Fibroblast of villous mesenchyme (primary cell): Measurements from ENCODE around the gene FAM149A. TPM values are rescaled to one million over a fixed set of nuclear protein-coding genes. Genes with fewer than 3 reads are reported as not detected.

ENCODE experiments used
- DNase-seq: peaks from one replicate; pipeline ENCODE4 v3.0.0-alpha.2; 2010; ENCODE audit warnings: low read depth
- H3K4me3 ChIP-seq: 2 replicates; pipeline ENCODE4 v1.5.1; 2011; ENCODE audit warnings: low read depth, mild to moderate bottlenecking, low read length
- total RNA-seq: library from RNA; depleted of rRNA; stranded (reverse); fragments of >200 nt; gene quantifications from 2 replicates; pipeline ENCODE4 v1.2.3, GENCODE V29; 2012
- TF ChIP-seq, protein P1 (sequence below): IDR thresholded peaks from 2 replicates; pipeline ENCODE4 v1.5.1; 2012; ENCODE audit warnings: low read depth, mild to moderate bottlenecking, low read length; ENCODE audit not compliant: insufficient read depth

The FAM149A gene
- total RNA-seq, 1 donor = 0.43 TPM

DNA sequence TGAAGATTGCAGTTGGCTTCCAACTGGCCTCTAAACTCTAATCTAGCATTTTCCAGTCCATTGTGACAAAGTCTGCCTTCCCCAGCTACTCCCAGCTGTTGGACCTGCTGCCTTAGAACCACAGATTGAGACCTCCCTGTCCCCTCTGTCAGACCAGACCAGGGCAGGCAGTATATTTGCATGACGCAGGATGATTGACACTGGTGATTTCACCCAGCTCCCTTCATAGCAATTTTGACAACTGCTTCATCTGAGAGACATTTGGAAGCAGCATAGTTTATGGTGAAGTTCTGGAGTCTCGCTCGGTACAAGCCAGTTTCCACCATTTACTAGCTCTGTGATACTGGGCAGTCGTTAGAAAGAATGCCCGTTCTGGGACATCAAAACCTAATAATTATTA lies 89.3 kb downstream of the FAM149A start:
- no peak overlapping the region for H3K4me3 ChIP-seq
- TF ChIP-seq, protein P1, sequence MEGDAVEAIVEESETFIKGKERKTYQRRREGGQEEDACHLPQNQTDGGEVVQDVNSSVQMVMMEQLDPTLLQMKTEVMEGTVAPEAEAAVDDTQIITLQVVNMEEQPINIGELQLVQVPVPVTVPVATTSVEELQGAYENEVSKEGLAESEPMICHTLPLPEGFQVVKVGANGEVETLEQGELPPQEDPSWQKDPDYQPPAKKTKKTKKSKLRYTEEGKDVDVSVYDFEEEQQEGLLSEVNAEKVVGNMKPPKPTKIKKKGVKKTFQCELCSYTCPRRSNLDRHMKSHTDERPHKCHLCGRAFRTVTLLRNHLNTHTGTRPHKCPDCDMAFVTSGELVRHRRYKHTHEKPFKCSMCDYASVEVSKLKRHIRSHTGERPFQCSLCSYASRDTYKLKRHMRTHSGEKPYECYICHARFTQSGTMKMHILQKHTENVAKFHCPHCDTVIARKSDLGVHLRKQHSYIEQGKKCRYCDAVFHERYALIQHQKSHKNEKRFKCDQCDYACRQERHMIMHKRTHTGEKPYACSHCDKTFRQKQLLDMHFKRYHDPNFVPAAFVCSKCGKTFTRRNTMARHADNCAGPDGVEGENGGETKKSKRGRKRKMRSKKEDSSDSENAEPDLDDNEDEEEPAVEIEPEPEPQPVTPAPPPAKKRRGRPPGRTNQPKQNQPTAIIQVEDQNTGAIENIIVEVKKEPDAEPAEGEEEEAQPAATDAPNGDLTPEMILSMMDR = no peak
- DNase-seq = no peak

DNA sequence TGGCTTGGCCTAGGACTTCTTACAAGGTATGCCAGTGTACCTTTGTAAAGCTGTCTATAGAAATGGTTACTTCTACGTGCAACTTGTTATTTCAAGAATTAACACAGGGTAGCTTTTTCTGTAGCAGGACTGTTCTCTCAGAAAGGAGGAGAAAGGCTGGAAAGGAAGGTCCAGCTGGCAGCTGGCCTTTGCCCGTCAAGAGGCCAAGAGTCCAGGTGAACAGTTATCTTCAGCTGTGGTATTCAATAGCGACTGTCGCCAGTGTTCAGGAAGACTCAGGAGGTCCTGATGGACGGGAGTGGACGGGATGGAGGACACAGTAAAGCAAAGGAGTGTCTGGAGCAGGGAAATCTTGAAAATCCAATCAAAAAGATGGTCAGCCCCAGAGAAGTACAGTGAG lies 91.6 kb downstream of the FAM149A start:
- TF ChIP-seq, protein P1 = no peak
- no peak for DNase-seq
- H3K4me3 ChIP-seq = no peak overlapping the region

DNA sequence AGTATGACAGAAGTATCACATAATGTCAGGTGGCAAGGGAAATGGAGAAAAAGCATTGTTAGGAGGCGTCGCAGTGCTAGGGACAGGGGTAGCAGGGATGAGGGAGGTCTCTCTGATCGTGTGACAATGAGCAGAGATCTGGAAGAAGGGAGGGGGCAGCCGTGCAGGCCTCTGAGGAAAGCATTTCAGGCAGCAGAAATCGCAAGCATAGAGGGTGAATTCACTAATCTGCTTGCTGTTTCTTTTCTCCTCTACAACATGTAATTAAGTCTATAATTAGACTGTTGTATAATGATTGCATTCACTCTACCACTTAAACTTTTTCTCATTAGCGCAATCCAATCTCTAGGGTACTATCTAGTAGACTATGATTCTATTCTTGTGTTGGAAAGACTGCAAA lies 96.0 kb downstream of the FAM149A start:
- DNase-seq = no peak
- H3K4me3 ChIP-seq = no peak overlapping the region
- TF ChIP-seq, protein P1 = no peak

DNA sequence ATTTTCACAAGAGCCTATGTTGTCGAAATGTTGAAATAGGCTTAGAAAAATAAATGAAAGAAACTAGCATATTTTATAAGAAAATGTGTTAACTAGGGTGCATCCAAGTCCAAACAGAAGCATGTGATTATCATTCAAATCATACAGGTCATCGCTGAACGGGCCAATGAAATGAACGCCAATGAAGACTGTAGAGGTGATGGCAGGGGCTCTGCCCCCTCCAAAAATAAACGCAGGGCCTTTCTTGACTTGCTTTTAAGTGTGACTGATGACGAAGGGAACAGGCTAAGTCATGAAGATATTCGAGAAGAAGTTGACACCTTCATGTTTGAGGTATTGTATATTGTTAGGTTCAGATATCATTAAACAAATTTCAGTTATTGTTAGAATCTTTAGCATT lies 96.5 kb downstream of the FAM149A start:
- no peak overlapping the region for H3K4me3 ChIP-seq
- TF ChIP-seq, protein P1 = no peak

DNA sequence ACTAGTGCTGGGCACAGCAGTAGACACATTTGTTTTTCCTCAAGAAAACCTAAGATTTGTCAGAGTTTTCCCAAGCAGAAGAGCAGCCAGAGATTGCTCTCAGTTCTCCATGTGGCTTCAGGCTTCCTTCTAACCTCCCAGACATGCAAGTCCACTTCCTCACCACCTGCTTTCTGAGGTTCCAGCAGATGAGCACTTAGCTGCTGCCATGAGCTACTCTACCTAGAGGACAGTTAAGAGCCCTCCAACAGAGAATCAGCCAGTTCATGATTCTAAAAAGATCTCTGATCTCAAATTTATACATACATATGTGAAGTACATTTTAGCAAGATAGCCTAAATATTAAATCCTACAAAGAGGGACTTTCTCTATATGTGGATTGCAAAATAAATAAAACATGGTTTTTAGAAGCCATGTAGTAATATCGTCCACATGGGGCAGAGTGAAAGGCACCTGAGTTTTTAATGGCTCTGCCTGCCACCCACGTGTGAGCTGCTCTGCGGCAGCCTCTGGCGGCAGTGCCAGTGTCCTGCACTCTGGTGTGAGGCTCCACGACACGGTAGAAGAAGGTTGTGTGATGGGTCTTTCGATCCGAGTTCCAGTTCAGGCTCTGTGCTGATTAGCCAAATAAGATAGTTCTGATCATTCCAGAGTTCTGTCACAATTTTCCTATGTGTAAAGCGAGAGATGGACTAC lies 97.2 kb downstream of the FAM149A start:
- DNase-seq = peak; percentile 47
- TF ChIP-seq, protein P1 = peak; percentile 76

More for the DNA sequence above, 96.5 kb downstream of the FAM149A start:
- no peak for DNase-seq

DNA sequence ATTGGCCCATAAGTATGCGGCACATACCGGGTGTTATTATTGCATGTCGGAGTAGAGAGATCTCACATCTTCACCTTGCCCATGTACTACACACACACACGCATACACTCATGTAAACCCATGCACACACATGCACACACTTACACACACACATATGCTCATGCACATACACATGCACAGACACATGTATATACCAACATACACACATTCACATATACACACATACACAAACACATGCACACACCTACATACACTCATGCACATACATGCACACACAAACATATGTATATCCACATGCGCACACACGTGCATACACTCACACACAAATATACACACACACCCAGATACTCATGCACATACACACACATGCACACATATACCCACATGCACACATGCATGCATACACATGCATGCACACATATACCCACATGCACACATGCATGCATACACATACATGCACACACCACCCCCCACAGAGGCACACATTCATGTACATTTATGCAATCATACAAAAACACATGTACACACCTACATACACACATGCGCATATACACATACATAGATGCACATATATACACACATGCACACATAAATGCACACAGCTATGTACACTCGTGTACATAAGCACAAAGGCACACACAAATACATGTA lies 98.1 kb downstream of the FAM149A start:
- TF ChIP-seq, protein P1 = no peak
- no peak for DNase-seq
- H3K4me3 ChIP-seq = no peak overlapping the region

More for the DNA sequence above, 97.2 kb downstream of the FAM149A start:
- no peak overlapping the region for H3K4me3 ChIP-seq
